Osteoblast (primary cell): ENCODE measurements around the gene TRIM67. TPM values are rescaled to one million over a fixed set of nuclear protein-coding genes. Genes with fewer than 3 reads are reported as not detected.

Experiments used
- DNase-seq: peaks from one replicate; pipeline ENCODE4 v3.0.0; 2011; ENCODE audit warnings: low spot score, mixed read lengths; ENCODE audit not compliant: insufficient read length; ENCODE audit errors: missing footprints
- H2AFZ ChIP-seq: 2 replicates; pipeline ENCODE4 v1.6.0; 2011; ENCODE audit warnings: mild to moderate bottlenecking, low read length
- H3K27ac ChIP-seq: 2 replicates; pipeline ENCODE4 v1.5.1; 2011; ENCODE audit warnings: mild to moderate bottlenecking, low read depth, low read length, moderate library complexity
- H3K27me3 ChIP-seq: 2 replicates; pipeline ENCODE4 v1.6.0; 2012; ENCODE audit warnings: mild to moderate bottlenecking, control low read depth, inconsistent platforms, low read length, moderate library complexity; ENCODE audit not compliant: insufficient read depth
- H3K36me3 ChIP-seq: 2 replicates; pipeline ENCODE4 v1.5.1; 2011; ENCODE audit warnings: mild to moderate bottlenecking, low read length, control low read depth, moderate library complexity; ENCODE audit not compliant: insufficient read depth
- H3K4me1 ChIP-seq: 2 replicates; pipeline ENCODE4 v1.5.1; 2011; ENCODE audit warnings: mild to moderate bottlenecking, low read length, control low read depth, moderate library complexity; ENCODE audit not compliant: insufficient read depth
- H3K4me2 ChIP-seq: 2 replicates; pipeline ENCODE4 v1.6.0; 2011; ENCODE audit warnings: mild to moderate bottlenecking, low read length; ENCODE audit not compliant: insufficient read depth
- H3K4me3 ChIP-seq: fragments of 200-600 bp; sonication (generic); 3 replicates; pipeline ENCODE4 v1.5.1; 2012; ENCODE audit warnings: mild to moderate bottlenecking, low read length, inconsistent platforms; ENCODE audit not compliant: insufficient read depth
- H3K79me2 ChIP-seq: 2 replicates; pipeline ENCODE4 v1.6.0; 2012; ENCODE audit warnings: mild to moderate bottlenecking, low read length, control low read depth, inconsistent platforms; ENCODE audit not compliant: insufficient read depth
- H3K9me3 ChIP-seq: 2 replicates; pipeline ENCODE4 v1.5.1; 2011; ENCODE audit warnings: low read depth, low read length, control low read depth
- H4K20me1 ChIP-seq: 2 replicates; pipeline ENCODE4 v1.6.0; 2012; ENCODE audit warnings: mild to moderate bottlenecking, low read length, control low read depth; ENCODE audit not compliant: insufficient read depth
- total RNA-seq: library from RNA; depleted of rRNA; stranded (reverse); fragments of >200 nt; gene quantifications from 2 replicates; pipeline ENCODE4 v1.2.3, GENCODE V29; 2012
- TF ChIP-seq, protein P1 (sequence below): IDR thresholded peaks from 2 replicates; pipeline ENCODE4 v1.5.1; 2011; ENCODE audit warnings: mild to moderate bottlenecking, low read depth, low read length, moderate library complexity; ENCODE audit errors: extremely low read depth

Gene TRIM67
- total RNA-seq, 1 donor, result 0.36 TPM

DNA sequence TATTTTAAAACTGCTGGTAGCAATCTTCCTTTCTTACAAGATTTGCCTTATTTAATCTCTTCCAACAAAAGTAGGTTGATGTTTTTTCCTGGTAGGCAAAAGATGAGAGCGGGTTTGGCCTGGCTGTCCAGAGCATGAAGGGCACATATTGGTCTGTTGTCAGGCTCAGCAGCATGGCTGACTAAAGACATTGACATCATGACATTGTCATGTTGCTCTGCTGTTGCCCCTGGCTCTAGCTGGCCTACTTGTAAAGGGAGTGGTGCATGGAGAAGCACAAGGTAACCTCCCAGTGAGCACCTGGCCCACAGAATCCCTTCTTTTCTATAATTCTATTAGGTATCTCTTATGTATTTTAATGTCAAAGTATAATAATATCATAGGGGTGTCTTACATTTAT lies 102.8 kb downstream of the TRIM67 start:
- TF ChIP-seq, protein P1, sequence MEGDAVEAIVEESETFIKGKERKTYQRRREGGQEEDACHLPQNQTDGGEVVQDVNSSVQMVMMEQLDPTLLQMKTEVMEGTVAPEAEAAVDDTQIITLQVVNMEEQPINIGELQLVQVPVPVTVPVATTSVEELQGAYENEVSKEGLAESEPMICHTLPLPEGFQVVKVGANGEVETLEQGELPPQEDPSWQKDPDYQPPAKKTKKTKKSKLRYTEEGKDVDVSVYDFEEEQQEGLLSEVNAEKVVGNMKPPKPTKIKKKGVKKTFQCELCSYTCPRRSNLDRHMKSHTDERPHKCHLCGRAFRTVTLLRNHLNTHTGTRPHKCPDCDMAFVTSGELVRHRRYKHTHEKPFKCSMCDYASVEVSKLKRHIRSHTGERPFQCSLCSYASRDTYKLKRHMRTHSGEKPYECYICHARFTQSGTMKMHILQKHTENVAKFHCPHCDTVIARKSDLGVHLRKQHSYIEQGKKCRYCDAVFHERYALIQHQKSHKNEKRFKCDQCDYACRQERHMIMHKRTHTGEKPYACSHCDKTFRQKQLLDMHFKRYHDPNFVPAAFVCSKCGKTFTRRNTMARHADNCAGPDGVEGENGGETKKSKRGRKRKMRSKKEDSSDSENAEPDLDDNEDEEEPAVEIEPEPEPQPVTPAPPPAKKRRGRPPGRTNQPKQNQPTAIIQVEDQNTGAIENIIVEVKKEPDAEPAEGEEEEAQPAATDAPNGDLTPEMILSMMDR, result no peak
- Histone ChIP-seq H3K4me1 (peaks cover 3% of the 10 kb centered on the region), H3K4me3 (no peak overlapping the region), H3K79me2 (no peaks in the 10 kb centered on the region), H4K20me1 (no peaks in the 10 kb centered on the region), H3K9me3 (no peaks in the 10 kb centered on the region), H3K36me3 (peaks cover 45% of the 10 kb centered on the region), H3K27me3 (no peaks in the 10 kb centered on the region), H2AFZ (no peak overlapping the region), H3K27ac (no peak overlapping the region), H3K4me2 (no peak overlapping the region)
- DNase-seq, result no peak

DNA sequence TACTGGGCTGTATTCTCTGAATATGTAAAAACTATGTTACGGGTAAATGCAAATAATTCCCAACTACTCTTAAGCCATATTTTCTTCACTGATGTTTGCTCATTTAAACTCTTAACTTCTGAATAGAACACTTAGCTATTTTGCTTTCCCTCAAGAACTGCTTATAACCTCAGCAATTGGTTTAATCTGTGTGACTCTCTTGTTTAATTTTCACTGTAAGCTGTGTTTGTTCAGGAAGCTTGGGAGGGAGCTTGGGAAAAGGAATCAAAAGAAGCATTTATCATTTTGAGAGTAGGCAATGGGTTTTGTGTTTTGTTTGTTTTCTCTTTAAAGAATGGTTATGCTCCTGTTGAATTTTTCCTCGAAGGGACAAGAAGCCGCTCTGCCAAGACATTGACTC lies 103.5 kb downstream of the TRIM67 start:
- no peaks in the 10 kb centered on the region for H3K9me3 ChIP-seq
- H3K27me3 ChIP-seq, result no peaks in the 10 kb centered on the region
- H3K4me3 ChIP-seq, result no peak overlapping the region
- H4K20me1 ChIP-seq, result no peaks in the 10 kb centered on the region
- DNase-seq, result no peak
- H3K27ac ChIP-seq, result no peak overlapping the region
- no peak overlapping the region for H2AFZ ChIP-seq
- no peak overlapping the region for H3K4me2 ChIP-seq
- peaks cover 44% of the 10 kb centered on the region for H3K36me3 ChIP-seq
- TF ChIP-seq, protein P1, result no peak
- no peaks in the 10 kb centered on the region for H3K79me2 ChIP-seq
- H3K4me1 ChIP-seq, result peaks cover 3% of the 10 kb centered on the region

DNA sequence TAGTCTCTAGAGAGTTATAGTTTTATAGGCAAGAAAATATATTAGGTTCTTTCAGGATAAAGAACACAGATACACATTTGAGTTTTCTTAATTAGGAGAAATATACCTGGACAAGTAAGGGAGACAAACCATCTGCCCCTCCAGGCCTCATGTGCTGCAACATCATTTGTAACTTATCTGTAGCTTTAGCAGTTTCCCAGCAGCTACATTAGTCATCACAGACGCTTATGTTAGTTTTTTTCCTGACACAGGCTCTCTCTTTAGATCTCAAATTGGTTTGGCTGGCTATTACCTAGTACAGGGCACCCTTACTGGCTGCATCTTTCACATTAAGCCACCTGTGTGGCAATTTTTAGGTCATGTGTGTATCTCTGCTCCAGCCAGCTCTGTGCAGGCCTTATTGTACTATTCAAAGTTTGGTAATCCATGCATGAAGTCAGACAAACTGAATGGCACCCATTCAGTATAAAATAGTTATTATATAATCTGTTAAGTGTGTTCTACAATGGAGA lies 105.0 kb downstream of the TRIM67 start:
- Histone ChIP-seq H4K20me1 (no peaks in the 10 kb centered on the region), H3K9me3 (no peaks in the 10 kb centered on the region), H3K27ac (no peak overlapping the region), H3K4me1 (peaks cover 3% of the 10 kb centered on the region), H3K79me2 (no peaks in the 10 kb centered on the region), H3K36me3 (peaks cover 40% of the 10 kb centered on the region), H3K27me3 (no peaks in the 10 kb centered on the region), H3K4me2 (no peak overlapping the region), H3K4me3 (no peak overlapping the region), H2AFZ (no peak overlapping the region)
- TF ChIP-seq, protein P1, result no peak
- no peak for DNase-seq

Other genes with a start within 250 kb of the TRIM67 start
- gene TTC13, start 183.2 kb upstream of the TRIM67 start, total RNA-seq, result 15.9 and 23.3 TPM in 2 replicates
- 19.4 and 20.3 TPM in 2 replicates for gene ARV1, start 183.0 kb upstream of the TRIM67 start, total RNA-seq
- 10.9 and 15.3 TPM in 2 replicates for gene FAM89A, start 121.8 kb upstream of the TRIM67 start, total RNA-seq
- gene GNPAT, start 79.2 kb downstream of the TRIM67 start, total RNA-seq, result 52.1 and 56.6 TPM in 2 replicates
- 14.4 and 16.3 TPM in 2 replicates for gene EXOC8, start 175.8 kb downstream of the TRIM67 start, total RNA-seq
- 15.3 and 17.0 TPM in 2 replicates for gene SPRTN, start 176.2 kb downstream of the TRIM67 start, total RNA-seq